PFSK-1 (cell line): ENCODE measurements around the gene DMRT2.

Source experiments
- FOXP2 ChIP-seq: optimal IDR thresholded peaks from 2 replicates; pipeline ENCODE3; 2011; ENCODE audit warnings: borderline replicate concordance, control low read depth, inconsistent platforms; ENCODE audit not compliant: insufficient read depth; ENCODE audit errors: extremely low read length, extremely low read depth
- POLR2AphosphoS5 ChIP-seq: IDR thresholded peaks from 2 replicates; pipeline ENCODE4 v1.6.1; 2012; ENCODE audit warnings: low read depth, mild to moderate bottlenecking, control low read depth, low read length, moderate library complexity
- SIN3A ChIP-seq: IDR thresholded peaks from 2 replicates; pipeline ENCODE4 v1.6.1; 2012; ENCODE audit warnings: mild to moderate bottlenecking, low read length, moderate library complexity, borderline replicate concordance; ENCODE audit not compliant: insufficient read depth
- TAF1 ChIP-seq: IDR thresholded peaks from 2 replicates; pipeline ENCODE4 v1.6.1; 2012; ENCODE audit warnings: low read length, control low read depth, borderline replicate concordance; ENCODE audit not compliant: insufficient read depth
- TF ChIP-seq, protein P1 (sequence below), 2 experiments: IDR thresholded peaks; 2 replicates each; pipeline versions ENCODE4 v1.6.1 to v1.8.0; 2011 to 2012; ENCODE audit warnings: low read depth in 2 of 2, low read length in 2 of 2, control low read depth in 1 of 2, inconsistent platforms in 1 of 2, mild to moderate bottlenecking in 1 of 2, moderate library complexity in 1 of 2; ENCODE audit not compliant: insufficient read depth in 1 of 2

Gene DMRT2

DNA sequence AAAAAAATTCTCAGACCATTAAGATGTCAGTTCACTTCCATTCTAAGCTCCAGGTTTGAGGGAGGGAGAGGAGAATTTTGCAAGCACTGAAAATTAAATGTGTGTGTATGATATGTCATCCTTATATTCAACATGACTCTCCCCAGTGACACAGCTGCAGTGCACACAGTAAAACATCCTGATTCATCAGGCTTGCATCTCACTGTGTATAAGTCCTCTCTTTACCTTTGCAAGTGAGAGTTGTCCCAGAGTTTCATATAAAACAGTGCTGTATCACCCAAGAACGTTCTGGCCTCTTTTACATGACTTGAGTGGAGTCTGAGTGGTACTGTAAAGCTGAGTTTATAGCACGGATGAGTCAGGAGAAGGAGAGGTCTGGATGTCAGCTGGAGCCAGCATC, 50.0 kb downstream of the DMRT2 start:
- TF ChIP-seq POLR2AphosphoS5 = no peak

DNA sequence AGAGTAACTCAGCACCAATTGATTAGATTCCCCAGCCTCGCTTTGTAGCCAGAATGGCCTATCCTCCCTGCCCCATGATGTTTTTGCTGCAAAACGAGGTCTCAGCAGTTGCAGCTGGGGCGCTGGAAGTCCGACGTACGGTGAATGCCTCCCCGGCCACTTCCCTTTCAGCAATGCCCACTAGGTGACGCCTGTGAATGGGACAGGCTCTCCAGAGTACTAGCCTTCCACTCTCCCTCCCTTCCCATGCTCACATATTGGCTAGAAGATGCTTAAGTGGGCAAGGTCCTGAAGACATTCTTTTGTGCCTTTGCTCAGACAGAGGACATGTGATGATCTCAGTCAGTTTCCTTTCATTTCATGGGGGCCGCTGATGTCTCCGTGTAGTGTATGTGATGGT, 50.8 kb downstream of the DMRT2 start:
- TF ChIP-seq FOXP2 = no peak
- TF ChIP-seq POLR2AphosphoS5 = no peak
- TF ChIP-seq SIN3A = no peak
- TF ChIP-seq, protein P1, sequence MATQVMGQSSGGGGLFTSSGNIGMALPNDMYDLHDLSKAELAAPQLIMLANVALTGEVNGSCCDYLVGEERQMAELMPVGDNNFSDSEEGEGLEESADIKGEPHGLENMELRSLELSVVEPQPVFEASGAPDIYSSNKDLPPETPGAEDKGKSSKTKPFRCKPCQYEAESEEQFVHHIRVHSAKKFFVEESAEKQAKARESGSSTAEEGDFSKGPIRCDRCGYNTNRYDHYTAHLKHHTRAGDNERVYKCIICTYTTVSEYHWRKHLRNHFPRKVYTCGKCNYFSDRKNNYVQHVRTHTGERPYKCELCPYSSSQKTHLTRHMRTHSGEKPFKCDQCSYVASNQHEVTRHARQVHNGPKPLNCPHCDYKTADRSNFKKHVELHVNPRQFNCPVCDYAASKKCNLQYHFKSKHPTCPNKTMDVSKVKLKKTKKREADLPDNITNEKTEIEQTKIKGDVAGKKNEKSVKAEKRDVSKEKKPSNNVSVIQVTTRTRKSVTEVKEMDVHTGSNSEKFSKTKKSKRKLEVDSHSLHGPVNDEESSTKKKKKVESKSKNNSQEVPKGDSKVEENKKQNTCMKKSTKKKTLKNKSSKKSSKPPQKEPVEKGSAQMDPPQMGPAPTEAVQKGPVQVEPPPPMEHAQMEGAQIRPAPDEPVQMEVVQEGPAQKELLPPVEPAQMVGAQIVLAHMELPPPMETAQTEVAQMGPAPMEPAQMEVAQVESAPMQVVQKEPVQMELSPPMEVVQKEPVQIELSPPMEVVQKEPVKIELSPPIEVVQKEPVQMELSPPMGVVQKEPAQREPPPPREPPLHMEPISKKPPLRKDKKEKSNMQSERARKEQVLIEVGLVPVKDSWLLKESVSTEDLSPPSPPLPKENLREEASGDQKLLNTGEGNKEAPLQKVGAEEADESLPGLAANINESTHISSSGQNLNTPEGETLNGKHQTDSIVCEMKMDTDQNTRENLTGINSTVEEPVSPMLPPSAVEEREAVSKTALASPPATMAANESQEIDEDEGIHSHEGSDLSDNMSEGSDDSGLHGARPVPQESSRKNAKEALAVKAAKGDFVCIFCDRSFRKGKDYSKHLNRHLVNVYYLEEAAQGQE (IDR thresholded peaks at IDR 0.05; ENCODE audit: insufficient read depth in 1 of 2, low read depth in 2 of 2, low read length in 2 of 2) = no peak
- TF ChIP-seq TAF1 = no peak

GRCh38 chr9:1101846-1102641, 51.9 kb downstream of the DMRT2 start:
- TF ChIP-seq POLR2AphosphoS5 (no peak), FOXP2 (no peak), SIN3A (no peak), TAF1 (no peak)
- TF ChIP-seq, protein P1 (IDR thresholded peaks at IDR 0.05; ENCODE audit: insufficient read depth in 1 of 2, low read depth in 2 of 2, low read length in 2 of 2) = no peak

DNA sequence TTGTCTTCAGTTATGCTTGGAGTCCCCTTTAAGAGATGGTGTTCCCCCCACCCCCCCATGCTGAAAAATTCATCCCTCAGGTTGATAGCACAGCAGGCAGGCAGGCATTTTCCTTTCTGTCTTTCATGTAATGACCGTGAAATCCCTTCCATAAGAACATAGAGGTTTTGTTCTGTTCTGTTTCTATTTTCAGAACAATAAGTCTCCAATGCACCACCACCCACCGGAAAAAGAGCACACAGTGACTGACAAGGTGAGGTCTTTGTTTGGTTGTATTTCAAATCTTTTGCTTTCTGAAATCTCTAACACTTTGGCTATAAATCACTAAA, 52.4 kb downstream of the DMRT2 start:
- no peak for TF ChIP-seq SIN3A
